NCI-H1417 treated with DMSO at 0.1 percent for 48 hours (cell line): ENCODE measurements around the gene PRMT5.
"Not testable (repeated sequence)": the region's sequence is repeated elsewhere in the genome, so short reads cannot be mapped to it uniquely, and the experiment has no call there.

Source experiments
- DNase-seq: peaks from one replicate; lab custom pipeline; 2025; lab: John Stamatoyannopoulos, UW

The PRMT5 gene

DNA sequence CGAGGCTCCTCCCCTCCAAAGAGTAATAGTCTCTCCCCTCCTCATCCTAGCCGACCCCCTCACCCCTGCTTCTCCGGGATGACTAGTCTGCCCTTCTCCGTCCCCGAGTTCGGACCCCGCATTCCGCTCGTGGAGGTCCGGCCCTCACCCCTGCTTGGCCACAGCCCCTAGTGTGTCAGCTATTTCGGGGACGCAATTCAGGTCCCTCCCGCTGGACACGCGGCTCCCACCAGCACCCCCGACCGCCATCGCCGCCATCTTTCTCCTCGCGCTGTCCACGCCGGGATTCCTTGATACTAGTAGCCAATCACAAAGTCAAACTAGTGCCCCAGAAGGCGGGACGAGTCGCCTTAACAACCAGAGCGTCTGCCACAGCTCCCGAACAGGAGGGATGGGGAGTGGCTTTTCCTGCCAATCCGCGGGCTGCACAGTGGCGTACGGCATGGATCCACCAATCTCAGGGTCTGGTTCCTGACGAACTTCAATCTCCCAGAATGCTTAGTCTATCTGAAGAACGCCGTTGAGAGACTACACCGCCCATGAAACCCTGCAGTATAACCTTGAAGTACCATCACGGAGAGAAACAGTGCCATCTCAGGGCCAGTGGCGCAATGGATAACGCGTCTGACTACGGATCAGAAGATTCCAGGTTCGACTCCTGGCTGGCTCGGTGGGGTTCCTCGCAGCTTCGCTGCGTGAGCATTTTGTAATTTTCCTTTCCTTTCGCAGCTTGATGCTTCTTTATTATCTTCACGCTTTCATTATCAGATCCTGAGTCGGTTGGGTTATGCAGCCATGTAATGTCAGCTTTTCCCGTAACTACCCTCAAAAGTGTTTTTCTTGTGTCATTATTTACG, at the start of gene PRMT5:
TSS of gene PRMT5 (minus strand) at position 273 of the 857 bp plus-strand sequence. CDS start at position 258, 15 bp downstream.
- DNase-seq, result peak; percentile 97

DNA sequence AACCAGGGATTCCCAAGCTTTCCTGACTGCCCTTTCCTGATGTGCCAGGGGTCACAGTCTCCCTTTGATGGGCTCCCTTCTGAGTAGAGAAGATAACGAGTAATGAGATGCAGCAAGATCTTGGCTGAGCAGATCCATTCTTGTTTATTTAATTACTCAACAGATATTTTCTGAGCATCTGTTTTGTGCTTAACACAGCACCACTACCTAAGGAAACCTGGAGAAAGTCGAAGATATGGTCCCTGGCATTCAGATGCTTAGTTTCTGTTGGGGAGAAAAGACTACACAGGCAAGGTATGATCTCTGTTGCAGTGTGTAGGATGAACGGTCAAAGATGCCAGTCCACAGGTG, 49.3 kb upstream of the PRMT5 start:
- no peak for DNase-seq

DNA sequence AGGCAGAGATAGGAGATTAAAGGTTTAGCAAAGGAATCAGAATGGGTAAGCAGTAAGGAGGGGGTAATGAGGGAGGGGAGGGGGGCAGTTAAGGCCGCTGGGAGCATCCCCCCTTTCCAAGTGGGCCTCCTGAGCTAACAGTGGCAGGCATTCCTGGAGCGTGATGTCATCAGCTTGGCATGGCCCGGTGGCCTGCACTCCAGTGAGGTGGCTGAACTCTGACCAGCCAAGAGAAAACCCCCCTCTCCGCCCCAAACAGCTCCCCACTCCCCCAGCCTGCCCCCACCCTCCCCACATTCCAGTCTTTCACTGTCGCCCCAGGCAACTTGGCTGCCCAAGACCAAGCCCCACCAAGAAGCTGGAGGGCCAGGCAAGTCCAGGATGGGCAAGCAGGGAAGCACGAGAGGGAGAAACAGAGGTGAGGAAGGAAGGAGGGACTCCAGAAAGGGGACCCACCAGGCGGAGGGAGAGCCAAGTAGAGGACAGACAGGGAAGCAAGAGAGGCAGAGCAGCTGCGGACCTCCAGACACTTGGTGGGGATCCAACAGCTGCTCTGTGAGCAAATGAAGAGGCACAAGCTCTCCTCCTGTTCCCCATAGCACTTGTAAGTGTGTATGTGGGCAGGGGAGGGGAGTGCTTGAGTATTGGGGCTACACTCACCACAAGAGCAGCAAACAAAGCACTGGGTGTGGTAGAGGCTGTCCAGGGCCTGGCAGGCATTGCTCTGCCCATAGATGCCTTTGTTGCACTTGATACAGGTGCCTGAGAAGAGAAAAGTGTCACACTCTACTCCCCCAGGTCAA, 48.7 kb upstream of the PRMT5 start:
- DNase-seq, result no peak

DNA sequence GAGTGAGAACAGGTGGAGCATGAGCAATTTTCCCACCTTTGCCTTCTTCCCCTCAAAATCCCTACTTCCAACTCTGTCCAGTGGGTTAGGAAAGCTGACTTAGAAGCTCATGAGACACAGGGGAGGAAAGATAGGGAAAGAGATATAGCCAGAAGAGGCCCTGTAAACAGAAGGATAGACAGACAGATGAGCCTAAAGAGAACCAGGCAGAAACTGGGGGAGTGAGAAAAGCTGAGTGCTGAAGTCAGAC, 48.2 kb upstream of the PRMT5 start:
- DNase-seq, result no peak

DNA sequence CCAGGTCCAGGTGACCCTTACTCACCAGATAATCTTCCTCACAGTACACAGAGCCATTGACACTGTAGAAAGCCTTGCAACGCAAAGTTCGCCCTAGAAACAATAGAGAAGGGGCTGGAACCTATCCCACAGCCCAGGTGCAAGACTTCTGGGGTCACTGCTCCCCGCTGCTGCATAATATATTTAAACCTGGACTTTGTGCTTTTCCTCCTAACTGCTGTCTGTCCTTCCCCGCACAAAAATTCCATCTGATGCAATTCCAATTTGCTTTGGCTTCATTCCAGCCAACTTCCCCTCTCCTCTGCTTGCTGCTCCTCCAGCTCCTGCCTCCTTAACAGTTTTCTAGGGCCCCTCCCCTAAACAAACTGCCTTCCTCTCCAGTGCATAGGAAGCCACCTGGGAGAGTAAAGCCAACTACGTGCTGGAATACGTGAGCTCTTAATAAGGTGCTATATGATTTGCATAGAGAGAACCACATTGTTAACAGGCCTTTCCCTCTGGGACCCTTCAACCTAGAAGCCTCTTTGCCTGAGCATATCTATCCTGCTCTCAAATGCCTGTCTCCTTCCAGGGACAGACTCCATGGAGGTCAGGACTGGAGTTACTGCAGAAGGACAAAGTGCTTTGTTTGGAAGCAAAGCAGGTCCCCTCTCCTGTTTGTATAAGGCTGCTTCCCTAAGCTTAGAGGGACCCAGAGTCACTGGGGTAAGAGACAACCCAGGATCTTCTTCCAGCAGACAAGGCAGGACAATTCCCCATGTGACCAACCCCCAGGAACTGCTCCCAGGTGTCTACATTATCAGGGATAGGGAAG, 47.7 kb upstream of the PRMT5 start:
- no peak for DNase-seq

DNA sequence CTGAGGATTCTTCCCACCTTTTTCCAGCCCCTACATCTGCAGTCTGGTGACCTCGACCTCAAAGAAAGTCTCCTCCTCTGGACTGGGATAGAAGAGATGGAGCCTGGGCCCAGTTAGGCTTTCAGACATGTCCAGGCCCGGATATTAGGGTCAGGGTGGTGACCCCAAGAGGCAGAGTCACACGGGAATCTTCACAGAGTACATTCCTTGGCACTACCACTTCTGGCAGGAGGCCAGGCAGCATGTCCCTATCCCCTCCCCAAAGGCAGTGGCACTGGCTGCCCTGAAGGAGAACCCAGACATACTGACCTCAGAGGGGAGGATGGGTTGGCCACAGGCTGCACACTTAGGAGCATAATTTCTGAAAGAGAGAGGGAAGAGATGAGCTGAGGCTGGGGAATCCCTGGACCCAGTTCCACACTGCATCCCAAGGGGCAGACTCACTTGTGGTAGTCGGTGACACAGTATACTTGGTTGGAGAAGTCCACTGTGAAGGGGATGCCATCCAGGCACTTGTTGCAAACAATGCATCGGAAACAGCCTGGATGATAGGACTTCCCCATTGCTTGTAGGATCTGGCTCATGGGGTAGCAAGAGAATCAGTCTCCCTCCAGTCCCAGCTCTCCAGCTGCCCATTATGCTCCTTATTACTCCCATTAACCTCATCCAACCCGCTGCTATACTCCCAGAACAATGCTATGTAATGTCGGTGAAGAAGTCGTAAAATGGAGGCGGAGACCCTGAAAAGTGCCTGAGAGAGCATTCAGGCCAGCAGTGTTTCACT, 45.5 kb upstream of the PRMT5 start:
- no peak for DNase-seq

DNA sequence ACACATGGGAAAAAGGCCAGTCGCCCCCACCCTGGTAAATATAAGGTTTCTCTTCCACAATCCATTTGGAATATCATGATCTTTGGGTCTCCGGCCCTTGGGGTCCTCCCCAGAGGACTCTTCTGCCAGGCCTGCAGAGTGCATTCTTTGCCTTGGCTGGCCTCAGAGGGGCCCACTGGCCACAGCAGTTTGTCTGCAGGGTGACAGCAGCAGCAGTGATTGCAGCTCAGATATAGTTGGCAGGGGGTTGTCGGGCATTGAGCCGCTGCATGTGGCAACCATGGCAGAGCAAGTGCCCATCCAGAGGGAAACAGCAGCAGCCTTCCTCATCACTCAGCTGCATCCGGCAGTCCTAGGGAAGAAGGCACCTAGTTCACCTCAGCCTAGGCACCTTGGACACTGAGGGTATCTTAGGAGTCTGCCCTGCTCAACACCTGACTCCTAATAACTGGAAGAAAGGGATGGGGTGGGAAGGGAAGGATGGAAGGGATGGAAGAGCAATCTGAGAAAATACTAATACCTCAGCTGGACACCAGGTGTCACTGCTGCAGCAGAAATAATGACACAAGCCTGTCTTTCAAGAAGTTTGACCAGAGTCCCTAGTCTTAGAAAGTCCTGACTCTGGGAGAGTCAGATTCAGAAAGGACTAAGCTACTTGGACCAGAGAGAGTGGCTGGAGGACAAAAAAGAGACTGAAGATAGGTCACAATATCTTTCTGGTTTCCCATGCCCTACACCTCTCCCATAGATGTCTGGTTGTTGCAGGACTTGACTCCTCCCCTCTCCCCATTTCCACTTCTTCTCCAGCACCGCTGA, 44.2 kb upstream of the PRMT5 start:
- no peak for DNase-seq

DNA sequence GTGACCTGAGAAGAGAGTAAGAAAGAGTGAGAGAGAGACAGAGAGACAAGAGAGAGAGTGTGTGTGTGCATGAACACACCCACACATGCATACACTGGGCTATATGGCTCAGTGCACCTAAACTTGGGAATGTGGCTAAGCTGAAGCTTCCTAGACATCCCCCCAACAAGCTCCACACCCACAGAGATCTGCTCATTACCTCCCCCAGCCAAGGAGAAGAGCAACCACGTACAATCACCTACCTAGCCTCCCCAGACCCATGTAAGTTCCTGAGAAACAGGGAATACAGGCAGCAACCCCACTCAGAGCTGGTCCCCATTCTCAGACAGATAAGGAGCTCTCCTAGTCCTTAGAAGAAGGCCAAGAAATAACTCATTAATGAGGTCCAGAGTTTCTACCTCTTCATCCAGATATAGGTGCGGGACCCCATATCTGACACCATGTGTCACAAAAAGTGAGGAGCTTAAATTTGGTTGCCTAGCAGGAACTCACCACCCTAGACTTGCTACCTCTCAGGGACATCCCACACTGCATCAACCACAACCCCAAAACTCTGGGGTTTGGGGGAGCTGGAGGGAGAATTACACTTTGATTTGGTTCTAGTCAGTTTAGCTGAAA, 43.2 kb upstream of the PRMT5 start:
- DNase-seq, result no peak

DNA sequence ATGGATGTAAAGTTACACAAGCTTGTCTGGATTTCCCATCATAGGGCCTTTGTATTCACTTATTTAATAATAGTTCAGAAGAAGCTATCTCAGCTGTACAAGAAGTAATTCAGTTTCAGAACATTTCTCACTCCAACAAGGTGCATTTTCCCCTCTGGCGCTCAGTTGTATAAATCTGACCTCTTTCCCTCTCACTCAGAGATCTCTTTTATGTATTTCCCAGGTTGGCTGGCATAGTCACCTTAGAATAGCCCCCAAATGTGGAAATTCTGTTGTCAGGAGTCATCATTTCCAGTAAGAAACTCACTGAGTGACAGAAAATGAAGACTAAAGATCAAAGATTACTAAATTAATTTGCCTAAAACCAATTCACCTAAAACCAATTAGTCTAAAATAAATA, 42.0 kb upstream of the PRMT5 start:
- no peak for DNase-seq

DNA sequence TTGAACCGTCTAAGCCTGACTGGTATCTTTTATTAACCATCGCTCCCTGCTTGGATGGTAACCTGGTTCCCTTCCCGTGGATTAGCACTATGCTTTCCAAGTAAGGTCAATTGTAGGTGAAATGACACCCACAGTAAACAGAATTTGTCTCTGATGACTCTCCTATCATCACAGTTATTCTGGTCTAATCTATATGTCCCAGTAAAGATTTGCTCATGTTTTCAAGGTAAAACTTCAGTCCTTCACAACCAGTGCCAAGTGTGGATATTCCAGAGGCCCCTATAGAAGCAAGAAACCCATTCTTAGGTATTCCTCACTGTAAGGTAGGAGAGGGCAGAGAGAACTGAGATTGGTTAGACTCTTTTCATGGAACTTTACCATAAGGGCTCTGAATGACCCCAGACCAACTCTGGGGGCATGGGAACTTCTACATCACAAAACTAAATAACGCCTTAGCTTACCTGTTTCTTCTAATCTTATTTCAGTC, 37.6 kb upstream of the PRMT5 start:
- DNase-seq, result no peak

DNA sequence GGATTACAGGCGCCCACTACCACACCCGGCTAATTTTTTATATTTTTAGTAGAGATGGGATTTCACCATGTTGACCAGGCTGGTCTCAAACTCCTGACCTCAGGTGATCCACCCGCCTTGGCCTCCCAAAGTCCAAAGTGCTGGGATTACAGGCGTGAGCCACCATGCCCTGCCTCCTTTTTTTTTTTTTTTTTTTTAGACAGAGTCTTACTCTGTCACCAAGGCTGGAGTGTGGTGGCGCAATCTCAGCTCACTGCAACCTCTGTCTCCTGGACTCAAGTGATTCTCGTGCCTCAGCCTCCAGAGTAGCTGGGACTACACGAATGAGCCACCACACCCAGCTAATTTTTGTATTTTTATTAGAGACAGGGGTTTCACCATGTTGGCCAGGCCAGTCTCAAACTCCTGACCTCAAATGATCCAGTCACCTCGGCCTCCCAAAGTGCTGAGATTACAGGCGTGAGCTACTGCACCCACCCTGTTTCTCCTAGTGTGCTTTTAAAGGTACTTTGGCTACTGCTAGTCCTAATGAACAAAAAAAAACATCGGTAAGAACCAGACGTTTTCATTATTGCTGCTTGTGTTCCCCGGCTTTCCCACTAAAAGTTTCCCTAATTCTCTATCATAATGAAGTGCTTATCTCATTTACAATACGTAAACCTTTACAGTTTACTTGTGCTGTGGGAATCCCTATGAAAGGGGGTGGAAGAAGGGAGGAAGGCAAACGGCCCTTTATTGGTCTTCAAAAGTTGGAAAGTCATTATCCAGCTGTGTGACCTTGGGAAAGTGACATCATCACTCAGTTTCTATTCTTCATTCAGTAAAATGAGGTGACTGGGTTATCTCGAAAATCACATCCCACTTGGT, 37.0 kb upstream of the PRMT5 start:
- DNase-seq, result not testable (repeated sequence)

DNA sequence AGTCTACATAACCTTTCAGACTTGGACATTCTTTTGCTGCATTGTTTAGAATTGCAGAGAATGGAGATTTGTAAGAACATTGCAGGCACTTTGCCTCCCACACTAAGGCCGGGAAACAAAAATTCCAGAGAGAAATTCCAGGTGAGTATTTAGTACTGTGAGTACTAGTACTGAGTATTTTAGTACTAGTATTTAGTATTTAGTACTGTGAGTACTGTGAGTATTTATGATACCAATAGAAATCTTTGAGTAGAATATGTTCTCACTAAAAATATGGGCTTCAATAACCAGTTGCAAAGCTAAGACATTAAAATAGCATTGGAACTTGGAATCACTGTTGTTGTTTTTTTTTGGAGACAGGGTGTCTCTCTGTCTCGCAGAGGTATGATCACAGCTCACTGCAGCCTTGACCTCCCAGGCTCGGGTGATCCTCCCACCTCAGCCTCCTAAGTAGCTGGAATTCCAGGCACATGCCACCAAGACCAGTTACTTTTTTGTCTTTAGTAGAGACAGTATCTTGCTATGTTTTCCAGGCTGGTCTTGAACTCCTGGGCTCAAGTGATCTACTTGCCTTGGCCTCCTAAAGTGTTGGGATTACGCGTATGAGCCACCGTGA, 33.0 kb upstream of the PRMT5 start:
- no peak for DNase-seq

DNA sequence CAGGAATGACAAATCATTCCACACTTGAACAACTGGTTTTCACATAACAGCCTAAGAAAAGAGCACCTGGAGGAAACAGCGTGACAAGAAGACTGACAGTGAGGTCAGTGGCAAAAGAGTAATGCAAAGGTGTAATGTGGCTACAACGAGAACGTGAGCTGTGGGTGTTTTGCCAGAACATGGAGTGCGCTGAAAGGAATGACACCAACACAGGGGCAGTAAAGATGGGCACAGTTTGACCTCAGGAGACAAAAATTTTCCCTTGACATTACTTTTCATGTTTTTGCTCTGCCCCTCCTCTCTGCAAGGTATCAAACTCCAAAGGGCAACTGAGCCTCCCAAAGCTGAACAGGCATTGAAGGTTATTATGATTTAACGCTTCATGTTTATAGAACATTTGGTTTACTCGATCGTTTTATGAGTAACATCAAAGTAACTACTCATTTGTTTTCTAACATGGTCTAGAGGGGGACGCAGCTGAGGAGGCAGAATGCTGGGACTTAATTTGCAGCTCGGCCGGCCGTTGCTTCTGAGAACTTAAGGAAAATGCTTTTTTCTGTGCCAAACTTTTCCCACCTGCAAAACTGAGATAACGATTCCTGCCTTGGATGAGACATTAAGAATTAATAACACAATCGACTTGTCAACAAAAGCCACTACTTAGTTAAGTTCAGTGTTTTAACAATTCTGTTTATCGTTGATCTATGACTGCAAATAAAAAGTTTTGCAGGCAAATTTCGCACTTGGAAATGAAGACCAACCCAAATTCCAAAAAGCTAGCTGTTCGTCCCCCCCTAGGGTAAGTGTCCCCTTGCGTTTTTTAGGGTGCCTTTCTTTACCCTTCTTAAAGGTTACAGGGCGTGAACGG, 26.8 kb upstream of the PRMT5 start:
- DNase-seq, result no peak

DNA sequence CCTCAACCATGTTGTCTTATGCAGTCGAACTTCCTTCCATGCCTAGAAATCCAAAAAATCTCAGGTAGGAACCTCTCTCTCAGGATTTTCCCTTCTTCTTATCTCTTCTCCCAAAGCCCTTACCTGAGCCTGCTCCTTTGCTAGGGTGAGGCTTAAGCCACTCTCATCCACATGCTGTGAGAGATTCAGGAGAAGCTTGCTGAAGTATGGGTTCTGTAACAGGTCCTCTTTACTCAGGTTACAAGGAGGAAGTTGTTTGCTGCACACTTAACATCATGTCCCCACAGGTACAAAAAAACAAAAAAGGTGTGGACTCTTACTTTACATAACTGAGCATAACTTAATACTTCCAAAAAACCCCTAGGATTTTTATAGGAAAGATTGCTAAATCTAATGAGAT, 23.2 kb upstream of the PRMT5 start:
- DNase-seq, result no peak

DNA sequence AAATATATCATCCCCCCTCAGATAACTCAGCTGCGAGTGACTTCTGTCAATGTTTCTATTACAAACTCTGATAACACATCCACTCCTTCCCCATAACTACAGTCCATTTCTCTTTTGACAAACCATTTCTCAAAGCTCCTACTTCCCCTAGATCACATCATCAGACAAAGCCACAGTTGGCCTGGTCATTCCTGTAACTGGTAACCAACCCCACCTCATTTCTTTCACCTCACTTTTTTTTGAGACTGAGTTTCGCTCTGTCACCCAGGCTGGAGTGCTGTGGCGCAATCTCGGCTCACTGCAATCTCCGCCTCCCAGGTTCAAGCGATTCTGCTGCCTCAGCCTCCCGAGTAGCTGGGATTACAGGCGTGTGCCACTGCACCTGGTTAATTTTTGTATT, 22.6 kb upstream of the PRMT5 start:
- not testable (repeated sequence) for DNase-seq

DNA sequence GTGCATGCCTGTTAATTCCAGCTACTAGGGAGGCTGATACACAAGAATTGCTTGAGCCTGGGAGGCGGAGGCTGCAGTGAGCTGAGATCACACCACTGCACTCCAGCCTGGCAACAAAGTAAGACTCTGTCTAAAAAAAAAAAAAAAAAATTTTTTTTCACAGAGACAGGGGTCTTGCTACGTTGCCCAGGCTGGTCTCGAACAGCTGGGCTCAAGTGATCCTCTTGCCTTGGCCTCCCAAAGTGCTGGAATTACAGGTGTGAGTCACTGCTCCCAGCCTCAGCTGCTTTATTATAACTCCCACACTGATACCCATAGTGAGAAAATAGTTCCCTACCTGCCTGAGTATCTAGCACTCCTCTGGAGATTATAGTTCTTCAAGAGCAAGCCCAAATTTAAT, 16.5 kb upstream of the PRMT5 start:
- DNase-seq, result no peak

DNA sequence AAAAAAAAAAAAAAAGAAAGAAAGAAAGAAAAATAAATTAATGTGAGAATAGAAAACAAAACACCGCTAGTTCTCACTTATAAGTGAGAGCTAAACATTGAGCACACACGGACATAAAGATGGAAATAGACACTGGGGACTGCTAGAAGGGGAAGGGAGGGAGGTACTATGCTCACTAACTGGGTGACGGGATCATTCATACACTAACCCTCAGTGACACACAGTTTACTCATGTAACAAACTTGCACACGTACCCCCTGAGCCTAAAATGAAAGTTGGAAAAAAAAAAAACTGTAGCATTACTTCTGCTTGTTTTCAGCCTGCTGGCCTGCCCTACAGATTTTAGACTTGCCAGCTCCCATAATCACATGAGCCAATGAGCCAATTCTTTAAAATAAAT, 10.5 kb upstream of the PRMT5 start:
- no peak for DNase-seq

DNA sequence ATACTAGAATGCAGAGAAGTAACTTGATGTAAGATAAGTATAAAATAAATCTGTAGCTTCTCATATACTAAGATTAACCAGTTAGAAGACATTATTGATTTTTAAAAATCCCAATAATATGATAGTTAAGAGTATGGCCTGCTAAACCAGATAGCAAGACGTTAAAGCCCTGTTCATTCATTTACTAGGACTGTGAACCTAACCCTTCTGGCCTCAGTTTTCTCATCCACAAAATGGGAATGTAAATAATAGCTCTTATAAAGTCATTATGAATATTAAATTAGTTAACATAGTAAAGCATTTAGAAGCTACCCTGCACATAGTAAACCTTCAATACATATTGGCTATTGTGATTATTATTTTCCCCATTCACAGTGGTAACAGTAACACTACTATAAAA, 6.0 kb upstream of the PRMT5 start:
- no peak for DNase-seq
